HG03442 (cell line): ENCODE measurements around the gene CDAN1.

Experiments used
- ATAC-seq: cut with Tn5 transposase; IDR thresholded peaks from one replicate; pipeline ENCODE4 v1.9.1; 2021; ENCODE audit warnings: mild to moderate bottlenecking, moderate library complexity; ENCODE audit not compliant: unreplicated experiment

Gene CDAN1

GRCh38 chr15:42735382-42736165 is 1.4 kb downstream of the CDAN1 start:
- ATAC-seq = no peak

GRCh38 chr15:42734076-42734672 is 2.8 kb downstream of the CDAN1 start:
- ATAC-seq = no peak

- no peak for ATAC-seq
Observed at GRCh38 chr15:42733027-42733426, 3.9 kb downstream of the CDAN1 start.

- ATAC-seq = no peak
Observed at GRCh38 chr15:42732095-42732827, 4.7 kb downstream of the CDAN1 start.

- ATAC-seq = no peak
Observed at GRCh38 chr15:42731461-42731860, 5.5 kb downstream of the CDAN1 start.

GRCh38 chr15:42730536-42730935 is 6.4 kb downstream of the CDAN1 start:
- no peak for ATAC-seq

GRCh38 chr15:42730135-42730534 is 6.8 kb downstream of the CDAN1 start:
- ATAC-seq = no peak

- ATAC-seq = no peak
Observed at GRCh38 chr15:42729409-42729808, 7.5 kb downstream of the CDAN1 start.

- ATAC-seq = no peak
Observed at GRCh38 chr15:42728972-42729371, 8.0 kb downstream of the CDAN1 start.

GRCh38 chr15:42728560-42728959 is 8.4 kb downstream of the CDAN1 start:
- ATAC-seq = no peak

GRCh38 chr15:42727750-42728381 is 9.1 kb downstream of the CDAN1 start:
- no peak for ATAC-seq

- ATAC-seq = no peak
Observed at GRCh38 chr15:42726114-42726513, 10.8 kb downstream of the CDAN1 start.

GRCh38 chr15:42725331-42725903 is 11.5 kb downstream of the CDAN1 start:
- ATAC-seq = no peak

GRCh38 chr15:42724276-42724675 is 12.7 kb downstream of the CDAN1 start:
- ATAC-seq = no peak

GRCh38 chr15:42723068-42723467 is 13.9 kb downstream of the CDAN1 start:
- no peak for ATAC-seq

GRCh38 chr15:42721916-42722315 is 15.0 kb downstream of the CDAN1 start:
- no peak for ATAC-seq

- ATAC-seq = no peak
Observed at GRCh38 chr15:42721016-42721415, 15.9 kb downstream of the CDAN1 start.

- no peak for ATAC-seq
Observed at GRCh38 chr15:42720071-42720470, 16.9 kb downstream of the CDAN1 start.

- no peak for ATAC-seq
Observed at GRCh38 chr15:42719043-42719442, 17.9 kb downstream of the CDAN1 start.

- ATAC-seq = no peak
Observed at GRCh38 chr15:42716626-42717025, 20.3 kb downstream of the CDAN1 start.

GRCh38 chr15:42716125-42716524 is 20.8 kb downstream of the CDAN1 start:
- no peak for ATAC-seq
